ENCODE data around the gene DNAJB13. TPM values are rescaled to one million over a fixed set of nuclear protein-coding genes. Genes with fewer than 3 reads are reported as not detected.
A peak's percentile ranks its signal among the peaks of the same experiment; 100 is the strongest.

DNAJB13 gene
- total and polyA plus RNA-seq, 2 of the 13 experiments (the other 11 are each of a cell fraction or from before 2014, with no cell fraction given) = 2.3 TPM; not detected in 1

DNA sequence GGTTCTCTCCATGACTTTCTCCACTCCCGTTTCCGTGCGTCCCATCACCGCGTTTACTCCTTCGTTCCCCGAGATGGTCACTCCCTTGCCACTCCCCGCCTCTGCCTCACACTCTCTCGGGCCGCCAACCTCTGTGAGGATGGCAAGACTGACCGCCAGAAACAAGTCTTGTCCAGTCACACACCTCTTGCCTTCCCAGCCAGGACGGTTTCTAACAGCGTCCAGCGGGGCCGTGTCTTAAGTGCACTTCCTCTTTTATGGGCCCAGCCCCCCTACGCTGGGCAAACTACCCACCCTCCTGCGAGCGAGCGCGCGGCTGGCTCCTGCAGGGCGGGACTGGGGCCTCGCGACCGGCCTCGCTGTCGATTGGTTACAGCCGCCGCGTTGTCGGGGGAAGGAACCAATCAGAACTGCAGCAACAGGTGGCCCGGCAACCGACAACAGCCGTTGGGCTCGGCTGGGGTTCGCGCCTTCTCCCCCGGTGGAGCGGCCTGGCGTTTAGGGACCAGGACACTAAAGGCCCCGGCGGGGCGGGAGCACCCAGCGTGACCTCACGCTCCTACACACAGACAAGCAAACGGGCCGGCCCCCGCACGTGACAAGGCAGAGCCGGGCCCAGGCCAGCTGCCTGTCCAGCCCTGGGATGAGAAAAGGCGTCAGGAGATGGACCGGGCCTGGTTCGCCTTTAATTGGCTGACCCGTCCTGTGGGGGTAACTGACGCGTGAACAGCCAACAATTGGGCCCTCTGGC is 32.3 kb downstream of the DNAJB13 start (continued):
- peak; percentile 91 for TF ChIP-seq BHLHE40 (IDR thresholded peaks at IDR 0.05; ENCODE audit: low read length)
- no peak; the same call in 1 of the 2 replicates for TF ChIP-seq SMAD9 (CRISPR knock-in tag; IDR thresholded peaks at IDR 0.05)
- peak; percentile 29; the same call in 1 of the 2 replicates for TF ChIP-seq KDM5A (IDR thresholded peaks at IDR 0.05; ENCODE audit: borderline replicate concordance, low read length)
- TF ChIP-seq CTCF (CRISPR knock-in tag; IDR thresholded peaks at IDR 0.05) = 0 out of 2 replicates have a peak, but pooled peaks have one; percentile 7
- 0 out of 2 replicates have a peak, but pooled peaks have one; percentile 79 for TF ChIP-seq NFIB (CRISPR knock-in tag; IDR thresholded peaks at IDR 0.05; ENCODE audit: borderline replicate concordance)
- TF ChIP-seq ZNF138 (CRISPR knock-in tag; IDR thresholded peaks at IDR 0.05; ENCODE audit: low read depth) = no peak; the same call in 1 of the 2 replicates
- TF ChIP-seq XRCC5 (optimal IDR thresholded peaks at IDR 0.05; ENCODE audit: low read length) = no peak
- peak; percentile 93 for TF ChIP-seq SNAPC4 (CRISPR knock-in tag; IDR thresholded peaks at IDR 0.05)
- peak; percentile 93 for TF ChIP-seq ZXDC (CRISPR knock-in tag; IDR thresholded peaks at IDR 0.05)
- peak; percentile 59 for TF ChIP-seq HNRNPLL (IDR thresholded peaks at IDR 0.05; ENCODE audit: low read depth, low read length, poor library complexity, severe bottlenecking)
- peak; percentile 87 for TF ChIP-seq ZNF776 (CRISPR knock-in tag; IDR thresholded peaks at IDR 0.05)
- TF ChIP-seq ZMAT3 (CRISPR knock-in tag; conservative IDR thresholded peaks at IDR 0.05) = no peak
- peak; percentile 53 for TF ChIP-seq TEAD3 (CRISPR knock-in tag; optimal IDR thresholded peaks at IDR 0.05; ENCODE audit: borderline replicate concordance)
- TF ChIP-seq SMARCE1 (IDR thresholded peaks at IDR 0.05; ENCODE audit: borderline replicate concordance) = no peak
- TF ChIP-seq ZNF558 (CRISPR knock-in tag; IDR thresholded peaks at IDR 0.05; ENCODE audit: borderline replicate concordance) = peak; percentile 95
- no peak for TF ChIP-seq ZBTB46 (CRISPR knock-in tag; IDR thresholded peaks at IDR 0.05; ENCODE audit: borderline replicate concordance)
- TF ChIP-seq ZNF20 (CRISPR knock-in tag; IDR thresholded peaks at IDR 0.05) = no peak
- TF ChIP-seq ZNF296 (CRISPR knock-in tag; conservative IDR thresholded peaks at IDR 0.05) = peak; percentile 87

Measured in HepG2 (cell line).